SU-DHL-6 (cell line): ENCODE results near the gene TEX55.

Experiments used
- CTCF ChIP-seq: fragments of 200-600 bp; sonication (generic); IDR thresholded peaks from one replicate; pipeline ENCODE4 v1.5.1; 2017; ENCODE audit warnings: antibody characterized with exemption, mild to moderate bottlenecking, low read length, moderate library complexity; ENCODE audit not compliant: insufficient read depth, poor library complexity, severe bottlenecking
- EZH2phosphoT487 ChIP-seq: fragments of 200-600 bp; sonication (generic), shearing (Covaris generic); conservative IDR thresholded peaks from 2 replicates; pipeline ENCODE4 v1.6.1; 2018; ENCODE audit warnings: mild to moderate bottlenecking, antibody characterized with exemption, low read length, moderate library complexity, mixed read lengths

GRCh38 chr3:119122350-119122749 lies 23.6 kb upstream of the TEX55 start:
- TF ChIP-seq CTCF (no peak), EZH2phosphoT487 (no peak)
